Stimulated activated CD8-positive, alpha-beta memory T cell treated with anti-CD3 and anti-CD28 coated beads, Interleukin-15, amount 100 ng/mL, for 4 hours (primary cell): ENCODE measurements around the gene NLRX1.
"Not testable (repeated sequence)": the region's sequence is repeated elsewhere in the genome, so short reads cannot be mapped to it uniquely, and the experiment has no call there.

Experiments
- DNase-seq, 2 donors: peaks; one replicate each; pipeline ENCODE4 v3.0.0-alpha.2; 2020; ENCODE audit warnings: low read depth in 2 of 2

The NLRX1 gene

GRCh38 chr11:119153049-119153818, 15.3 kb upstream of the NLRX1 start:
- DNase-seq = no peak

- no peak for DNase-seq
These were observed 14.3 kb upstream of the NLRX1 start for GRCh38 chr11:119154178-119154577.

- no peak for DNase-seq
These were observed 12.6 kb upstream of the NLRX1 start for GRCh38 chr11:119155733-119156492.

GRCh38 chr11:119156496-119156895, 12.0 kb upstream of the NLRX1 start:
- no peak for DNase-seq

- no peak for DNase-seq
These were observed 11.5 kb upstream of the NLRX1 start for GRCh38 chr11:119157063-119157462.

- DNase-seq = no peak
These were observed 10.1 kb upstream of the NLRX1 start for GRCh38 chr11:119158467-119158866.

GRCh38 chr11:119160151-119160550, 8.4 kb upstream of the NLRX1 start:
- no peak for DNase-seq

- no peak for DNase-seq
These were observed 6.7 kb upstream of the NLRX1 start for GRCh38 chr11:119161871-119162270.

GRCh38 chr11:119166368-119167076, 2.0 kb upstream of the NLRX1 start:
- DNase-seq = no peak

GRCh38 chr11:119167077-119167458, 1.5 kb upstream of the NLRX1 start:
- not testable (repeated sequence) for DNase-seq

- no peak for DNase-seq
These were observed 592 bp upstream of the NLRX1 start for GRCh38 chr11:119167933-119168332.

GRCh38 chr11:119169282-119169719, 776 bp downstream of the NLRX1 start:
- DNase-seq = no peak

GRCh38 chr11:119172513-119172912, 4.0 kb downstream of the NLRX1 start:
- DNase-seq = no peak

GRCh38 chr11:119173453-119173852, 4.9 kb downstream of the NLRX1 start:
- no peak for DNase-seq

- no peak for DNase-seq
These were observed 7.1 kb downstream of the NLRX1 start for GRCh38 chr11:119175493-119176077.

- DNase-seq = no peak
These were observed 9.7 kb downstream of the NLRX1 start for GRCh38 chr11:119178166-119178680.

- DNase-seq = no peak
These were observed 10.8 kb downstream of the NLRX1 start for GRCh38 chr11:119179342-119179741.

- DNase-seq = no peak
These were observed 11.5 kb downstream of the NLRX1 start for GRCh38 chr11:119179983-119180382.

- DNase-seq = no peak
These were observed 12.5 kb downstream of the NLRX1 start for GRCh38 chr11:119180729-119181676.

- DNase-seq = no peak
These were observed 13.3 kb downstream of the NLRX1 start for GRCh38 chr11:119181677-119182412.
